GM21737 (cell line): Measurements from ENCODE around the gene IL12RB2.

Experiments
- ATAC-seq: cut with Tn5 transposase; IDR thresholded peaks from one replicate; pipeline ENCODE4 v1.9.1; 2021; ENCODE audit warnings: mild to moderate bottlenecking, moderate library complexity; ENCODE audit not compliant: unreplicated experiment

Gene IL12RB2

DNA sequence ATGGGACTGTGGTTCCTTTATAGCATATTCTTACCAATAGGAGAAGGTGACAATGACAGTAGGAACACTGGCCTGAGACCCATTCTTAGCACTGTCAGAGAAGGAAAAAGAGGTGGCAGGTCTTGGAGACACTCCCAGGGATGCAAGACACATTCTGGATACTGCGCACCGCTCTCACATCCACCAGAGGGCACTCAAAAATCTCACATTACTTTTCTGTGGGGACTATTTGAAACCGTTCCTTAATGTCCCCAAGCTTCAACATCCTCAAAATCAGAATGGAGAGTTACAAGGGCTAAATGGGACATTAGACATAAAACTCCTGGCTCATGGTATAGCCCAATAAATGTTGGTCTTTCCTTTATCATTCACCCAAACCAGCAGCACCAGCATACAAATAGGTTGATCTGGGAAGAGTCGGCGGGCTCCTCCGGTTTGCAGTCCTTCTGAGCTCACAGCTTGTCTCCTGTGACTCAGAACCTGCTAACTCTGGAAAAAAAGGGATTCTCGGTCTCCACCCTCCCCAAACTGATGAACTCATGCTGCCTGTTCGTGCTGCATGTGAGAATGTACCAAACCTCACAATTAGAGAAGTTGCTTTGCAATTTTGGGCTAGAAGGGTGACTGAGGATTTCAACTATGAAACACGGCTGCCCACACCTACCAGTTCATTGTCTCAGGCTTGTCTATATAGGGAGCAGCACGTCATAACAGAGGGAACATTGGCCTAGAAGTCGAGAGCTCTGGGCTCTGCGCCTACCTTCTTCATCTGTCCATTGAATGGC lies 40.2 kb downstream of the IL12RB2 start:
- no peak for ATAC-seq

DNA sequence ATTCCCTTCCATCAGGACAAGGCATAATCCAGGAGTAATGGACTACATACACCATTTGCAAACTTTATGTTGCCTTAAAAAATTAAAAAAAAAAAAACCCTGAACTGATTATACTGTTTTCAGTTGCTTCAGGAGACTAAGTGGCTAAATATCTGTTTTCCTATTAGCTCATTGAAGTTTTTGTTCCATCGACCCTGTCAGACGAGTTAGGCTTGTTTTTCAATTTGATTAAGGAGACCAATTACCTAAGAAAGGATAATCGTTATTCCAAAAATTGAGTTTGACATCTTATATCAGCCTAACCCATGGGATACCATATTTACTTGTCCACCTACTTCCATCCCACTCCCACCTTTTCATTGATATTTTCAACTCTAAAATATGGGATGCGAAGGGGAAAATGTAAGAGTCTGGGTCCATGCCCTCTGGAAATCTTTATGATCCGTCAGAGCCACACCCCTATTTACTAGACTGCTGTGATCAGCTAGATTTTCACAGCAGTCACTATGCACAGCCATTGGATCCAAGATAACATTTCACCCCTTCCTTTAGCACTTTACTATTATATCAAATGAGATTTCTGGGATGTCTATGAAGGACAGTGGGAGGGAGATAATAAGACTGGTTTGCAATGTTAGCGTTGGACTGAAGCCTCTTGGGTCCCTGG lies 41.0 kb downstream of the IL12RB2 start:
- no peak for ATAC-seq

DNA sequence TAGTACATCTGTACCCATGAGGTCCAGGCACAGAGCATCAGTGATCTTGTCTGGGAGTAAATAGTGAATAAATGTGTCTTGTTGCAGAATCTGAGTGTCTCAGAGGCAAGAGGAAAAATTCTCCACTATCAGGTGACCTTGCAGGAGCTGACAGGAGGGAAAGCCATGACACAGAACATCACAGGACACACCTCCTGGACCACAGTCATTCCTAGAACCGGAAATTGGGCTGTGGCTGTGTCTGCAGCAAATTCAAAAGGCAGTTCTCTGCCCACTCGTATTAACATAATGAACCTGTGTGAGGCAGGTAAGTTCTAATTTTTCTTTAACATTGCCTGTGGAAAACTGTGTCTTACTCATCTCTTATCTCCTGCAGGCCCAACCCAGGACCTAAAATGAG lies 43.1 kb downstream of the IL12RB2 start:
- ATAC-seq, result no peak

DNA sequence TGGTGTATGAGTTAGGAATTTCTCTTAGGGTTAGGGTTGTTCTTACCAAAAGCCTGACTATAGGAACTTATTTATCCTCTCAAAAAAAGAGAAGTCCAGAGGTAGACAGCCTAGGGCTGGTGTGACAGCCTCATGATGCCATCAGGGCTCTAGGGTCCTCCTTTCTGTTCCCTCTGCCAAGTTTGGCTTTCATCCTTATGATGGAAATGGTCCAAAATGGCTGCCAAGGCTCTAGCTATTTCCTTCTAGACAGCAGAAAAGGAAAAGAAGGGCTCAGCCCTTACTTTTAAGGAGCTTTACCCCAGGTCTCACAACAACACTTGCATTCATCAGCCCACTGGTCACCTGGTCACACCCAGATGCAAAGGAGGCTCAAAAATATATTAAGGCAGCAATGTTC lies 44.5 kb downstream of the IL12RB2 start:
- ATAC-seq, result no peak

DNA sequence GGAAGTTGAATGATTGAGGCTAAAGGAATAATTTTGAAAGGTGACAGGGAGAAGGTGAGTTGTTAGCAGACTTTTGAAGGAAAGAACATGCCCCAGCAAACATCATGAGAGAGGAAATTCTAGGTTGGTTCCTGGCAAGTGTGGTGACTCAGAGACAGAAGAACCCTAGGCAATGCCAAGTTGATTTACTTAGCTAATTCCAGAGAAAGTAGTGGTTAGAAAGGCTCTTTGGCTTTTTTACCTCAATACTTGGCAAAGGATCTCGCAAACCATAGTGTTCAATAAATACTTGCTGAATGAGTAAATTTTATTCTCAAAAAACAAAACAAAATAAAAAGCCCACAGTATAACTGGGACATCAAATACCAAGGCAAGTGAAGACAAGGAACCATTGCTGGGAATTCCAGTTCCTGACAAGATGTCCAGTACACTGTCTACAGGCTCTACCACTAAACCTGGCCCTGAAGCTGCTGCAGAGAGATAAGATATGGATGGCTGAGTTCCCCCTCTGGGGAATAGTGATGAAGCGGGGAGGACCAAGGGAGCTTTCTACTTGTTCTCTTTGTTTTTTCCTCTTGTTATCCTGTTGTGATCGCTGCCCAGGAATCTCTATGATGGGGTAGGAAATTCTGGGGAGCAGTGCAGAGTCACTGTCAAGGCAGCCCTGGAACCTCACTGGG lies 48.2 kb downstream of the IL12RB2 start:
- no peak for ATAC-seq

DNA sequence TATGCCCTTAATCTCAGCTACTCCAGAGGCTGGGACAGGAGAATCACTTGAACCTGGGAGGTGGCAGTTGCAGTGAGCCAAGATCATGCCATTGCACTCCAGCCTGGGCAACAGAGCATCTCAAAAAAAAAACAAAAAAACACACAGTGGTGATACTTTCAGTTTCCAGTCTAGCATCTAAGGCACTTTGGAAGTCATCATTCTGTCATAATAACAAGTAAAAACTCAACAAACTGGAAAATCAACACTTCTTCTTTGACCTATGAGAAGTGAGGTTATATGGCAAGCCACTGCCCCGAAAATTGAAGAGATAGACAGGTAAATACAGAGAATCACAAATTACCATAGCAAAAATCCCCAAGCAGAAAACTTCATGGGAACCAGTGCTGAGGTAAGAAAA lies 51.9 kb downstream of the IL12RB2 start:
- ATAC-seq, result no peak

DNA sequence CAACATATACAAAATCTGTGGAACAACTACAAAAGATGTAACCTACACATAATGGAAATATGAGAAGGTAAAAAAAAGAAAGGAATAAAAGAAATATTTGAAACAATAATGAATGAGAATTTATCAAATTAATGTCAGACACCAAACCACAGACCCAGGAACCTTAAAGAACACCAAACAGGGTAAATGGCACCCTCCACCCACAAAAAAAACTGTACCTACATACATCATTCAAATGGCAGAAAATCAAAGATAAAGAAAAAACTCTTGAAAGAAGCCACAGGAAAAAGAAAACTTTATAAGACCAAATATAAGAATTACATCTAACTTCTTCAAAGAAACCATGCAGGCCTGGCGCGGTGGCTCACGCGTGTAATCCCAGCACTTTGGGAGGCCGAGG lies 54.0 kb downstream of the IL12RB2 start:
- no peak for ATAC-seq

DNA sequence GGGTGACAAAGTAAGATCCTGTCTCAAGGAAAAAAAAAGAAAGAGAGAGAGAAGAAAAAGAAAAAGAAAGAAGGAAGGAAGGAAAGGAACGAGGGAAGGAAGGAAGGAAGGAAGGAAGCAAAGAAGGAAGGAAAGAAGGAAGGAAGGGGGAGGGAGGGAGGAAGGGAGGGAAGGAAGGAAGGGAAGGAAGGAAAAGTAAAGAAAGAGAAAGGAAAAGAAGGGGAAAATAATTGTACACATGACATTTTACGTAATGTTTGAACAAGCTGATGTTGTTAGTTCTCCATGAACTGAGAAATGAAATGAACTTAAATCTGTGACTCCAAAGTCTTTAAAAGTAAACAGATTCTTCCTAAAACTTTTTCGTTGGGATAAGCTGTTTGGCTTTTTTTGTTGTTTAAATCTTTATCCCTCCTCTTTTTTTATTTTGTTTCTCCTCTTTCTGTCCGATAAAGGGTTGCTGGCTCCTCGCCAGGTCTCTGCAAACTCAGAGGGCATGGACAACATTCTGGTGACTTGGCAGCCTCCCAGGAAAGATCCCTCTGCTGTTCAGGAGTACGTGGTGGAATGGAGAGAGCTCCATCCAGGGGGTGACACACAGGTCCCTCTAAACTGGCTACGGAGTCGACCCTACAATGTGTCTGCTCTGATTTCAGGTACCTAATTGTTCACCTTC lies 59.8 kb downstream of the IL12RB2 start:
- no peak for ATAC-seq

DNA sequence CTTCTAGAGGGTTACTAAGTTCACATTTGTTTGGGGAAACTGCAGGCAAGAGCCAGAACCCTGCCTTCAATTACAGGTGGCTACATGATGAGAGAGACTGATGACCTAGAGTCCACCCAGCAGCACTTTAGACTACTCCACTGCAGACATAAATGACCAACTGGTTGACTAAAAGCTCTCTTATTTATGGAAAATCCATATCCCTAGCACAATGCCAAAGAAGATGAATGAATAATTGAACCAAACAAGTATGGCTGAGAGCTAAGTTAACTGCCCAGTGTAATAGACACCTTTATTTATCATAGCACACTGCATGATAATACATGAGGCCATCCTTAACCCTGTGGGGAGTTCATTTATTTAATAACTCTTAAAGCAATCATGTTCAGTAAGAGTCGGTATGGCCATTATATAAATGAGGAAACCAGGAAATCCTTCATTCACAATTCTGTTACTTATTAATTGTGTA lies 60.4 kb downstream of the IL12RB2 start:
- no peak for ATAC-seq

DNA sequence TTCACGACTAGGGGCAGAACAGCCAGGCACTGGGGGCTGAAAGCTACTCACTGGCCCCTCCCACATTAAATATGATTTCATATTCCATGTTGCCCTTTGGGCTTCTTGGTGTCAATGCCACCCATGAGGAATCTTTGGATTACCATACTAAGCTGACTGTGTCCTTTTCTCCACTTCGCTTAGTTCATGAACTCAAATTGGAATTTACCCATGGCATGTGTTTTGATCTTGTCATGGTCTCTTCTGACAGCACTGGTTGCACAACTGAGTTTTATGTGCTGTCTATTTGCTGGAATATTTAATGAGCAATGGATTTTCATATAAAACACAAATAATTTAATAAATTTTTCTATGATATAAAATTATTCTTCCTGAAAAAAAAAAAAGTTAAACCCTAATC lies 63.4 kb downstream of the IL12RB2 start:
- ATAC-seq, result no peak

DNA sequence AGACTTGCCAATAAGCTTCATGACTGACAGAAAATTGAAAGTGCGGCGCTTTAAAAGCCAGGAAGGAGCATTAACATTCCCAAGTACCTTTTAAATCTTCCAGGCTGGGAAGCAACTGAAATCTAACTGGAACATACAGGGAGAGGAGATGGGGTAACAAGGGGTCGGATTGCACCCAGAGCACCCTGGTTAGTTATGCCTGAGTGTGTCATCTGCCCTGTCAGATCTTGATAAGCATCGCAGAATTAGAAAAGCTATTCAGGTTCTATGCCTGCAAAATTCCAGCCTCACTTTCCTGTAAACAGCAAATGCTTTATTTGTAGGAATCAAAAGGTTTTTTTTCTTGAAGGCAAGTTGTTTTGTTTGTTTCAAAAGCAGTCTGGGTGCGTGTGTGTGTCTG lies 64.0 kb downstream of the IL12RB2 start:
- no peak for ATAC-seq

DNA sequence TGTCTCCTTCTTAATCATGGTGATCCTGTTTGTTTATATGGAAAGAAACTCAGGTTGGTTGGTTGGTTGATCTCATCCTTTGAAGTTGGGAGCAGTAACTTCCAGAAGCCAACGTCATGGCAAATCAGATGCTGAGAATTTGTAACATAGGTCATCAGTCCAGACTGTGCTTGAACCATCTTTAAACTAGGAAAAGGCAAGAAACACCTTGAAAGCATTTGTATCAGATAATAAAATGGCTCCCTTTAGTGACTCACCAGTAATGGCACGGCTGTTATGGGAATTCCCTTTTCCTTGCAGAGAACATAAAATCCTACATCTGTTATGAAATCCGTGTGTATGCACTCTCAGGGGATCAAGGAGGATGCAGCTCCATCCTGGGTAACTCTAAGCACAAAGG lies 64.5 kb downstream of the IL12RB2 start:
- no peak for ATAC-seq

DNA sequence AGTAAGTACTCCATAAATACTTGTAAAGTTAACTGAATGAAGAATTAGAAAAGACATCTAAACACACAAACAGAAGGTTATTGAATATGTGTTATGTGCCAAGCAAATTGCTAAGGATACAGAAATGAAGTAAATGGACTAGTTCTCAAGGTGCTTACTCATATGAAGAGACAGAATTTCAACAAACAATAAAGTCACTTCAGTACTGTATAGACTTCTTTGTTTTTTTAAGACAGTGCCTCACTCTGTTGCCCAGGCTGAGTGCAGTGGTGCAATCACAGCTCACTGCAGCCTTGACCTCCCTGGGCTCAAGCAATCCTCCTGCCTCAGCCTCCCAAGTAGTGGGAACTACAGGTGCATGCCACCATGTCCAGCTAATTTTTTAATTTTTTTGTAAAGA lies 65.2 kb downstream of the IL12RB2 start:
- ATAC-seq, result no peak

DNA sequence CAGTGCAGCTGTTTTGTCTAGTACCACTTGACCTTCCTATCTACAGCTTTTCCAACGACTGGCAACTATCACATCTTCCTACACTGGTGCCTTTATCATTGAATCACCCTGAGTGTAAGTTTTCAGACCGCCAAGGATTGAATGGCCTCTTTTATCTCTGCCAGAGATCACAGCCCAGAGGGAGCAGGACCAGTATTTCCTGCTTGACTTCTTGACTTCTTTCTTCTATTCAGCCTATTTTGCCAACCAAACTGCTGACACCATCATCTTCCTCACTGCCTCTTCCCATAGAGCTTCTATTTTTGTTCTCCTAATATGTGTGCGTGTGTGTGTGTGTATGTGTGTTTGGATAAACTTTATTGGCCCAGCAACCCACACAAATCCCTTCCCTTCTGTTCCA lies 68.7 kb downstream of the IL12RB2 start:
- ATAC-seq, result no peak

DNA sequence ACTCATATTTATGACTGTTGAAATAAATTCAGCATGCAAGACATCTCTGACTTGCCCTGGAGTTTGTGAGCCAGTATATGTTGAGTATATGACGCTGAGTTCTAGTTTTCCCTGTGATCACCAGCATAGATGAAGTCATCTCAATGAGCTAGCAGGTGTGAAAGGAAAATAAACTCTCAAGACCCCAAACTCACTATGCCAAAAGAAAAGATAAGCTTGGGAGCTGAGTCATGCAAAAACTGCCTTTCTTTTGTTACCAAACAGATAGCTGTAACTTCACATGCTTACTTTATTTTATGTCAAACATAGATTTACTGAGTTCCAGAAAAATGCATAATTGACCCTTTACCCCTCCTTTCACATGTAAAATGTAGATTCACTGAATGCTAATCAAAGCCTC lies 69.6 kb downstream of the IL12RB2 start:
- no peak for ATAC-seq

DNA sequence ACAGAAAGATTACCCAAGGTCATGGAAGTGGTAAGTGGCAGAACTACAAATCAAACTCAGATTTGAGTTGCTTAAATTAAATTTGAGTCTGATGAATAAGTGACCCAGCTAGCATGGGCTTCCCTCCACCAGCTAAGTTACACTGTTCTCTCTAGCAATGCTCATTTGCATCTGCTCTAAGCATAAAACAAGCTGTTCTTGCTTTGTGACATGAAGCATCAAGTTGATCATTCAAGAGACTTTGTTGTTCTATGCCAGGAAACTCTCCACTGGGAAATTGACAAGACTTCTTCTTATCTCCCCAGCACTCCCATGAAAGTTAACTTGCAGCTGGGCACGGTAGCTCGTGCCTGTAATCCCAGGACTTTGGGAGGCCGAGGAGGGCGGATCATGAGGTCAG lies 73.5 kb downstream of the IL12RB2 start:
- ATAC-seq, result no peak

DNA sequence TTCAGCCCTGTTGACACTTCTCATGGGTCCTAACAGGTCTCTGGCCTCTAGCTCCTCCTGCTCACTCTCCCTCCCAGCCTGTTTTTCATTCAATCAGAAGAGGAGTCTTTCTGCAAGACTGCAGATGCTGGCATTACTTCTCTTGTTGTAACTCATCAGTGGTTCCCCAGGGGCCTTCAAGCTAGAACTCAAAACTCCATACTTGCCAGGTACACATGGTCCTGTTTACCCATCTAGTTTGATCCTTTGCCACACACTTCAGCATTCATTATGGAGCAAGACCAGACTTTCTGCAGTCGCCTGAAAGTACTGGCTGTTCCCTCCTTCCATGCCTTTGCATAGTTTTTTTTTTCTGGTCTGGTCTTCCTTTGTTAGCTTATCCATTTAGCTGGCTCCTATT lies 74.6 kb downstream of the IL12RB2 start:
- ATAC-seq, result no peak

DNA sequence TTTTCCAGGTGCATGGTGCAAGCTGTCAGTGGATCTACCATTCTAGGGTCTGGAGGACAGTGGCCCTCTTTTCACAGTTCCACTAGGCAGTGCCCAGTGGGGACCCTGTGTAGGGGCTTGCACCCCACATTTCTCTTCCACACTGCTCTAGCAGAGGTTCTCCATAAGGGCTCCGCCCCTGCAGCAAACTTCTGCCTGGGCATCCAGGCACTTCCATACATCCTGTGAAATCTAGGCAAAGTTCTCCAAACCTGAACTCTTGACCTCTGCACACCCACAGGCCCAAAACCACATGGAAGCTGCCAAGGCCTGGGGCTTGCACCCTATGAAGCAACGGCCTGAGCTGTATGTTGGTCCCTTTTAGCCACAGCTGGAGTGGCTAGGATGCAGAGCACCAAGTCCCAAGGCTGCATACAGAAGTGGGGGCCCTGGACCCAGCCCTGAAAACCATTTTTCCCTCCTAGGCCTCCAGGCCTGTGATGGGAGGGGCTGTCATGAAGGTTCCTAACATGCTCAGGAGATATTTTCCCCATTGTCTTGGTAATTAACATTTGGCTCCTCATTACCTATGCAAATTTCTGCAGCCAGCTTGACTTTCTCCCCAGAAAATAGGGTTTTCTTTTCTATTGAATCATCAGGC lies 76.4 kb downstream of the IL12RB2 start:
- no peak for ATAC-seq

DNA sequence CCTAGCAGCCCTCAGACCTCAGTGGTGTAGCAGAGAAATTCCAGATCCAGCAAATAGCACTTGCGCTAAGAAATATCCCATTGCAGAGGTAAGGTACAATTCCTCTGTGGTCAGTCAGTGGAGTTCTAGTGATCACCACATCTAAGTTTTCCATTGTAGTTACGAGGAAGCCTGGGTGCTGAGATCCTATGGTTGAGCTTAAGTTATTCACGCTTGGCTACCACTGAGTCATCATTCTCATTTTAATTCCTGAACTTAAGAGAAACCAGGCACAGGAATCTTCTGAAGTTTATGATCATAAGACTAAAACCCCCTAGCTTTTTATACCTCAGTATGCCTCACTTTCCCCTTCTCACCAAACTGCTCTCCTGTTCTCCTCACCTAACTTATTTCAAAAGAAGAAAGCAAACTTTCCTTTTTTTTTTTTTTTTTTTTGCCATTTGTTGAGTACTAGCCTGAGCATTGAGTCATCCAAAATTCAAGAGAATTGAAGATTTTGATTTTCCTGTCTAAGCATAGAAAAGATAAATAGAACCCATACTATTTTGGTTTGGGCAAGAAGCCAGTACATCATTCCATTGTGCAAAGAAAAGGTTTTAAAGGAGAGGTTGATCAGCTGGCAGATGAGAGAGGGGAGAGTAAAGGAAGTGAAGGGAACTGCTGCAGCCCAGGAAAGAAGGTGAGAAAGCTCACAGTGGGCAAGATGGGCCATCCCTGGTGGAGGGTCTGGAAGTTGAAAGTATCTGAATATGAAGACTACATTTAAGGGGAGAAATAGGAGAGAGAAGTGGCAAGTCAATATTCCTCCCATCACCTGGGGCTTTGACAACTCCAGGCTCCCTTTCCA lies 82.6 kb downstream of the IL12RB2 start:
- no peak for ATAC-seq

DNA sequence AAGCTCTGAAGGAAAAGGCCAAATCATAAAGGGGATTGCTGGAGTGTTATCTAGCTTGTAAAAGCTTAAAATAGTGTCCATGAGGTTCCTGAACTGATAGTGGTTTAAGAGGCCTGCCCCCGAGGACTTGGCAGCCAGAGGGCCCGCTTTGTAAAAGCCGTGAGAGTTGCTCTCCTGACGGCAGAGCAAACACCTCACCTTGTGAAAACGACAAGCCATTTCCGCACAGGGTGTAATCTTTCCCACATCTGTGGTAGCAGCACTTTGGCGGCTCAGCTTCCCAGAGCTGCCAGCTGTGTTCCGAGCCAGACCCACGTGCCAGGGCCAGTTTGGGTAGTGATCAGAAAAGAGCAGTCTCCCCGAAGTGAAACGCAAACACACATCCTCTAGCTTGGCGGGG lies 85.6 kb downstream of the IL12RB2 start:
- no peak for ATAC-seq
